GM19372 (cell line): Measurements from ENCODE around the gene COQ8A.

Source experiments
- ATAC-seq: cut with Tn5 transposase; IDR thresholded peaks from one replicate; pipeline ENCODE4 v1.9.1; 2021; ENCODE audit warnings: mild to moderate bottlenecking, low read depth, moderate library complexity; ENCODE audit not compliant: unreplicated experiment

COQ8A gene

DNA sequence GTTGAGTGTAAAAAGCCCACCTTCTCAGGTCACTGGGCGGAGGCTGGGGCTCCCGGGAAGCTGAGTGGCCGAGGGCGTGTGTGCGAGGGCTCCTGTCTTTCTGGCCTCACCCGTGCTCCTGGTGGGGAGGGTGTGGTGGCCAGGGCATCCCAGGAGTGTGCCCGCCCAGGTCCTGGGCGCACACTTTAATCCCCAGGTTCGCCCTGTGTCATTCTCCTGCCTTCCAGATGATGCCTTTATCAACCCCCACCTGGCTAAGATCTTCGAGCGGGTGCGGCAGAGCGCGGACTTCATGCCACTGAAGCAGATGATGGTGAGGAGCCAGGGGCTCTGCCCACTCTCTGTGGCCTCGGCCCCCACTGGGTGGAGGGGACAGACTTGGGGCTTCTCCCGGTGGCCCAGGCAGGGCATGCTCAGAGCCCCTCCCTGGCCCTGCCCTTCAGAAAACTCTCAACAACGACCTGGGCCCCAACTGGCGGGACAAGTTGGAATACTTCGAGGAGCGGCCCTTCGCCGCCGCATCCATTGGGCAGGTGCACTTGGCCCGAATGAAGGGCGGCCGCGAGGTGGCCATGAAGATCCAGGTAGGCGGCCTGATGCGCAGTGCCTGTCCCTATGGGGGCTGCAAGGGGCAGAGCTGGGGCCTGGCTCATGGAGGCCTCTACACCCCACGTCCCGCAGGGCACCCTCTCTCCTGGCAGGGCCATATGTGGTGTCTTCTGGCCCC, 42.5 kb downstream of the COQ8A start:
- no peak for ATAC-seq

- ATAC-seq = no peak
These were observed 43.3 kb downstream of the COQ8A start for GRCh38 chr1:226983247-226983991.

DNA sequence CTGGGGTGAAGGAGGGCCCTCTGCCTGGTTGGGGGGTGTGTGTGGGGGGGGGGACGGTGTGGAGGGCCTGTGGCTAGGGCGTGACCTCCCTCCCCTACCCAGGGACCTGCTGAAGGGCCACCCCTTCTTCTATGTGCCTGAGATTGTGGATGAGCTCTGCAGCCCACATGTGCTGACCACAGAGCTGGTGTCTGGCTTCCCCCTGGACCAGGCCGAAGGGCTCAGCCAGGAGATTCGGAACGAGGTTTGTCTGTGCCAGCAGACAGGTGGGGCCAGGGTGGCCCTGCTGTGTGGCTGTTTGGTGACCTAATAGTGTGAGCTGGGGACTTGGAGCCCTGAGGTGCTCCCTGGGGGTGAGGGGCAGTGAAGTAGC, 43.9 kb downstream of the COQ8A start:
- ATAC-seq = no peak

DNA sequence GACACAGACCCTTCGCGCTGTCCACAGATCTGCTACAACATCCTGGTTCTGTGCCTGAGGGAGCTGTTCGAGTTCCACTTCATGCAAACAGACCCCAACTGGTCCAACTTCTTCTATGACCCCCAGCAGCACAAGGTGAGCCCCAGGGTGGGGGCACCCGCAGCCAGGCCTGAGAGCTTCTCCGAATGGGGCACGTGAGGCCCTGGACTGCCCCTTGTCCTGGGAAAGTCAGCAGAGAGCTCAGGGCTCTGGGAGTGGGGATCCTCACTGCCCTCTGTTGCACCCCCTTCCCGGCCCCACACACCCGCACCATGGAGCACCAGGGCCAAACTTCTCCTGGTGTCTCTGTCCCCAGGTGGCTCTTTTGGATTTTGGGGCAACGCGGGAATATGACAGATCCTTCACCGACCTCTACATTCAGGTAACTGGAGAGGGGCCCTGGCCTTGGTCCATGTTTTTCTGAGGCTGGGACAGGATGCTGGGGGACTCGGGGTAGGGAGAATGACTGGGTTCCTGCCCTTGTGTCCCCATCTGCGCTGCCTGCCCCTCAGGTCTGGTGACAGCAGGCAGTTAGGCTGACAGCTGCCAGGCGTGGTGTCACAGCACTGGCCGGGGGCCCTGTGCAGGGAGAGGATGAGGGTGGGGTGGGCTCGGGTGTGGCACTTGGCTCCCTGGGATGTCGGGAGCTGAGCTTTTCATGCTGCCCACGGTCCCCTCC, 44.6 kb downstream of the COQ8A start:
- no peak for ATAC-seq

- no peak for ATAC-seq
These were observed 45.2 kb downstream of the COQ8A start for GRCh38 chr1:226985239-226985838.

DNA sequence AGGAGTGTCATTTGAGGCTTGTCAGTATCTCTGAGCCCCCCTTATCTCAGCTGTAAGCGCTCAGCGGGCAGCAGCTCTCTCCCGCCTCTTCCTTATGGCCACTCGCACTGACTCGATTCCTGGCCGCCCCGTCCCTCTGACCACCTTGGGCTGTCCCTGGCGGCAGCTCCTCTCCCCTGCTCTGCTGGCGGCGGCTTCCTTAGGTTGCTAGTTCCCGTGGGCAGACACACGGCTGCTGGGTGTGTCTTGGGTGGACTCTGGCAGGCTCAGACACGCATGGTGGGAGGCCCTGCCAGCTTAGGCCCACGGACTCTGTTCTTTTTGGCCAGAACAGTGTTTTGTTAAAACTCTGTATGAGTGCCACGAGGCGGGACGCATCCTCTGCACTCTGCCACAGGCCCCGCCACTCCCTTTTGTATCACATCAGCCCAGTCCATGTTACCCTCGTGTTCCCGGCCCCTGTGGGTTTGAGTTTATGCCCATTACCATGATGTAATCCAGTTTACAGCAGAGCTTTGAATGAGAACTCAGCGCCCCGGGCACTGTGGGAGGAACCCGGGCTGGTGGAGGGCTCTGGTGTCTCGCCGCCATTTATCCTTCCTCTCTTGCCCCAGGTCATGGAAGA, 45.9 kb downstream of the COQ8A start:
- no peak for ATAC-seq

- ATAC-seq = no peak
These were observed 46.5 kb downstream of the COQ8A start for GRCh38 chr1:226986496-226987178.

DNA sequence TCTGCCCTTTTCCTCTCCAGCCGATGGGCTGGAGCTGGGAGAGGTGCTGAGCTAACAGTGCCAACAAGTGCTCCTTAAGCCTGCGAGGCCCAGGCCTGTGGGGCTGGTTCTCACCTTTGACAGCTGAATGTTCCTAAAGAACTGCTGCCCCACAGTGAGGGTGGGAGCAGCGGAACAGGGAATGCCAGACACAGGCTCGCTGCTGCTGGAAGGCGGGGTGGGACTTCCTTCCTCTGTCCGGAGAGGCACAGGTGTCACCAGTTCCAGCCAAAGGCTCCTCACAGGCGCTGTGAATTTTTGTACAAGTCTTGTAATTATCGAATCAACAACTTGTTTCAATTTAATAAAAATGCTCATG, 47.1 kb downstream of the COQ8A start:
- no peak for ATAC-seq

DNA sequence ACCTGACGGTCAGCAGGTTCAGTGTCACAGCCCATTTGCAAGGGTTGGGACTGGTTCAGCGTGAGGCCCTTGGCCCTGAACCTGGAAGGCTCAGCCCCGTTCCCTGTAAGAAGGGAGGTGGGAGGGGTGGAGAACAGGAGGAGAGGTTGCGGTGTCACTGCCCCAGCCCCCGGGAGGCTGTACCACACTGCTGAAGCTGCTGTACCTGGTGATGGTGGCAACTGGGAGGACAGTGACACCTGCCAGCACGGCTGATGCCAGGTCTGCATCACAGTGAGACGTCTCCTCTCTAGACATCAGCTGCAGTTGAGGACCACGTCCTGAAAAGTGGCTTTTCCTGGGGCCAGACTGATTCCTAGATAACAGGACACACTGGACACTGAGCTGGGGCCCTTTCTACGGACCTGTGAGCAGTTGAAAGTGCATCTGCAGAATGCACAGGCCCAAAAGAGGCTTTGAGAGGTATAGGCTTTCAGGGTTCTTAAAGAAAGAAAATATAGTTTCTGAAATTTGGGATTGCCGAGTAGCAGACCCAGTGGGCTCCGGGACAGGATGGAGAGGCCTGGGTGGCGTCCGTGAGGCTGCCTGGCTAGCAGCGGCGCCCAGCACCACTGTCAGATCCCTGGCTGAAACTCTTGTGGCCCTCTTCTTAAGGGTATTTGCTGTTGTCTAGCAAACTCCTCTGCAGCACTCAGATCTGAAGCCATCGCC, 47.7 kb downstream of the COQ8A start:
- ATAC-seq = no peak

DNA sequence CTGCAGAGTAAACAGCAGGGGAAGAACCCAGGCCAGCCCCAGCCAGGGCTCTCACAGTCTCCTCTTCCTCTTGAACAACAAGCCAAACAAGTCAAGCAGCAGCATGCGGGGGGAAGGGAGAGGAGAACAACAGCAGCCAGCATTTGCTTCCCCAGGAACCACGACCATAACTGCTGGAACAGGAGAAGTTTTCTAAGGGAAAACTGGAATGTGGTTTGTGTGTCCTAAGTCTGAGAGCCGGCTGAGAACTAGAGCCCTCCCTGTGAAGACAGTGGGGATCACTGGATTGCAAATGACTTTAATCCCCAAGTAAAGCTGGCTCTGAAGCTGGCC, 48.2 kb downstream of the COQ8A start:
- ATAC-seq = no peak

GRCh38 chr1:226989085-226989920, 49.2 kb downstream of the COQ8A start:
- ATAC-seq = no peak

DNA sequence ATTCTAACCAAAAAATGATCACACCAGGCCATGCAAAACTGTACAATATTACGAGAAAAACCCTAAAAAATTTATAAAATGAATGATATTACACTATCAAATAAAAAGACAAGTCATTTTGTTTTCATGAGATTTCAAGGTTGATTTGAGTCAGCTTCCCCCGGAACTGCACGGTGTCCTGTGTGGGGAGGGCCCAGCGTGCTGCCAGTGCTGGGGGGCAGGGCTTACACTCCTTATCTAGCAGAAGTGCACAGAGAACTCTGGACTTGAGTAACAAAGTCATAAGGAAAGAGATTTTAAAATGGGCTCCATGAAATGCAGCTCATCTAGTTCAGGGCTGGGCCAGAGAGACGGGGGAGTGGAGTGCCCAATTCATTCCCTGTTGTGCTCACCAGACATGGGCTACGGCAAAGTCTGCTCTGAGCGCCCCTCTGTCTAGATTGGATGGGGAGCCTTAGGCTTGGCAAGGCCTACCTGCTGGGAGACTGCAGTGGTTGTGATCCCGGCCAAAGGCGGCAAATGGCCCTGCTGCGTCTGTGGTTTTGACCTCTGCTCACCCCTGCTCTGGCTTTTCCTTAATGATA, 50.1 kb downstream of the COQ8A start:
- ATAC-seq = no peak

GRCh38 chr1:226991920-226992319, 51.8 kb downstream of the COQ8A start:
- ATAC-seq = no peak

- ATAC-seq = no peak
These were observed 53.9 kb downstream of the COQ8A start for GRCh38 chr1:226993814-226994585.

DNA sequence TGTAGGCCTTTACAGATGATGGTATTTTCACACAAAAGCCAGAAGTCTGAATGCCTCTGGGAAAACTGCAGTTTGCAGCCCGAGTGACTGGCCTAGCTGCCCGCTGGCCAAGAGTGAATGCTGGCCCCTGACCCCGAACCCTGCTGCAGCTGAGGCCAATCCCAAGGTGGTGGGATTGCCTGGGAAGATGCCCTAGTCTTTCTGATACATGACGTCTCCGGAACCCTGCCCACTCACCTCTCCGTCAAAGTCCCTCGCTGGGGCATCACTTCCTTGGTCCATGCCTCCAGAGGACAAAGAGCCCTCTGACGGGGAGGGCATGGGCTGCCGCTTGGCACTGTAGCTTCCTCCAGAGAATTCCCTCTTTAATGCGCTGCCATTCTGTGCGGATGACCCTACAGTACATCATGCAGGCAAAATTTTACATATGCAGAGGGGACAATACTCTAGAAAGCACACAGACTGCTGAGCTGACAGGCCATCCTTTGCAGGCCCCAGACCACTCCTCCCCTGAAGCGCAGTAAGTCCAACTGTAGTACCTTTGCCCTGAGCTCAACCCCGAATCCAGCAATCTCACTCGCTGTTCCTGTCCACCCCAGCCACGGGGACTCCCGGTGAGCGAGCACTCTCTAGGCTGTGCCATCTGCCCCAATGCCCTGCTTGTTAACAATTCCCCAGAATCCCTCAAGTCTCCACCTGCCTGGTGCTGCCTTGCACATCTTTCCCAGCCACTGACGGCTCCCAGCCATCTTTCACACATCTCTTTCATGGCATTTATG, 54.7 kb downstream of the COQ8A start:
- ATAC-seq = no peak

DNA sequence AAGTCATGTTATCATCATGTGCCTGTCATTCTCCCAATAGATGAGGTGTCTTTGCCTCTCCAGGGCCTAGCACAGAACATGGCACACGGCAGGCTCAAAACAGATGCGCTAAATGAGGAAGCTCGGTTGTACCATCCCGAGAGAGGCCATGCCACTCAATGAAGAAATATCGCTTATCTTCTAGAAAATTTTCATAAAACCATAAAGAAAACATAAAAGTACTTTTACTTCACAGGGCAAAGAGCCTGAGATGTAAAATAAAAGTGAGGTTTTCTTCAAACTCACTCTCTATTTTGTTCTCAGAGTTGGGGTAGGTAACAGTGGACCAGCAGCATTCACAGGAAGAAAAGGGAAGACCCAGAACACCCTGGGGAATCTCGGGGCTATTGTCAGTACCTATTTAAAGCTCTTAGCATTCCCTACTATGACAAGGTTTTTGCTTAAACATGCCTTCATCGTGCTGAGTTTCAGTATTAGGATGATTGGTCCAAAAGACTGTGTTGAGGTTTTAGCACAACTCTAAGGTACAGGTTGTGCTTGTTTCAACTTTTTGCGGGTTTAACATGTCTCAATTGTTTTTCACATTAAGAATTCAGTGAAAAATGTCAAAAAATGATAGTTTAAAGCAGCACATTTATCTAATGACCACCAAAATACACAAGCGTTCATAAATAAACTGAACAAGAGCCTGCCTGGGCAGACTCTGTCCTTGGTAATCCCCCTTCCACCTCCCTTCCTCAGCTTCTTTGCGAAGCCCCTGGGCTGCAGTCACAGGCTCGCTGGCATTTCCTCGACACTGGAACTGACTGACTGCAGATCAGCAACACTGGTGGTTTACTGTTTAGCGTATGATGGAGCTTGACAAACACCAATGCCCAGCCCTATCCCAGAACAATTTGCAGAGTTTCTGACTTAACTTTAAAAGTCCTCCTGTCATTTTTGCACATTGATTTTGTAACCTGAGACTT, 55.6 kb downstream of the COQ8A start:
- ATAC-seq = peak; percentile 88
